ENCODE results near the gene MAGI3.
"Not testable (repeated sequence)": the region's sequence is repeated elsewhere in the genome, so short reads cannot be mapped to it uniquely, and the experiment has no call there.

MAGI3 gene

DNA sequence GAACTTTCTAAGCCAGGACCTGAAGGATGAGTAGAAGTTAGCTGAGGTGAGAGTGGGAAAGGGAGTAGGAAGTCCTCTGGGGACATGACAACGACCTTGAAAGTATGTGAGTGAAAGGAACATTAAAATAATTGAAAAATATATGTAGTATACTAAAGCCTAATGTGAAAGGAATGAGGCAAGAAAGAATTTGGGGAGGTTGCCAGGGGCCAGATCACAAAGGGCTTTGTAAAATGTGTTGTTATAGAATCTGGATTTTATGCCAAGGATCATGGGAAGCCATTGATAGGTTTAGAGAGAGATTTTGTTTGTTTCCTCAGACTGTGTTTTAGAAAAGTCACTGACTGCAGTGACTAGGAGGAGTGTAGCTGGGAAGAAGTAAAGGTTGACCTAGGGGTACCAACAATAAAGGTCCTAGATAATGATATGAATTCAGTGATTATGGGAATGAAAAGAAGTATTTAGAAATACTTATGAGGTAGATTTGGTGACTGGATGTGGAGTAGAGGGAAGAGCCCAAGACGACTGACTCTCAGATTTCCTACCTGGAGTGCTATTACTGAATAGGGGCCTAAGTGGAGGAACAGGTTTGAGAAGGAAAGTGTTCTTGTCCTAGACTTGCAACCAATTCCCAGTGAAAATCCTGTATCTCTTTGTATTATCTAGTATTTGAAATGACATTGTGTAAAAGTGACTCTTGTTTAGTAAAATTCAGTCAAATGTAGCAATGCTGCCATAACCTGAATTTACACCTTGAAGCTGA, 189.1 kb downstream of the MAGI3 start:
- TF ChIP-seq, protein P1, sequence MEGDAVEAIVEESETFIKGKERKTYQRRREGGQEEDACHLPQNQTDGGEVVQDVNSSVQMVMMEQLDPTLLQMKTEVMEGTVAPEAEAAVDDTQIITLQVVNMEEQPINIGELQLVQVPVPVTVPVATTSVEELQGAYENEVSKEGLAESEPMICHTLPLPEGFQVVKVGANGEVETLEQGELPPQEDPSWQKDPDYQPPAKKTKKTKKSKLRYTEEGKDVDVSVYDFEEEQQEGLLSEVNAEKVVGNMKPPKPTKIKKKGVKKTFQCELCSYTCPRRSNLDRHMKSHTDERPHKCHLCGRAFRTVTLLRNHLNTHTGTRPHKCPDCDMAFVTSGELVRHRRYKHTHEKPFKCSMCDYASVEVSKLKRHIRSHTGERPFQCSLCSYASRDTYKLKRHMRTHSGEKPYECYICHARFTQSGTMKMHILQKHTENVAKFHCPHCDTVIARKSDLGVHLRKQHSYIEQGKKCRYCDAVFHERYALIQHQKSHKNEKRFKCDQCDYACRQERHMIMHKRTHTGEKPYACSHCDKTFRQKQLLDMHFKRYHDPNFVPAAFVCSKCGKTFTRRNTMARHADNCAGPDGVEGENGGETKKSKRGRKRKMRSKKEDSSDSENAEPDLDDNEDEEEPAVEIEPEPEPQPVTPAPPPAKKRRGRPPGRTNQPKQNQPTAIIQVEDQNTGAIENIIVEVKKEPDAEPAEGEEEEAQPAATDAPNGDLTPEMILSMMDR (IDR thresholded peaks at IDR 0.05; ENCODE audit: low read depth, low read length), result no peak
- no peak overlapping the region for H3K4me3 ChIP-seq (ENCODE audit: low read depth, low read length)

DNA sequence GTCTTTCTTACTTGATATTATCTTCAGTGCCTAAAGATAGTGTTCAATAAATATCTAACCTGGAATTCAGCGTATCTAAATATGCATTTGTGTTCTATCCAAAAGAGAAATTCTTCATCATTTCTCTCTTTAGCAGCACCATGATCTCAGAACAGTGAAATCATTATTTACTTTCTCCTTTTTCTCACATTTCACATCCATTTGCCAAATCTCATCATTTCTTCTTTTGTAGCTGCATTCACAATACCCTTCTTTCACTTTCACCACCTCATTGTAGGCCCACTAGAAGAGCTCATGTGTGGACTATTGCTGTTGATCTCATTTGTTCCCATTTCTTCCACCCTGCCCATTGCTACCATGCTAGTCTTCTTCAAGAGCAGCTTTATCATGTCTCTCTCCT, 191.0 kb downstream of the MAGI3 start:
- no peak overlapping the region for H3K4me3 ChIP-seq (ENCODE audit: low read depth, low read length)
- TF ChIP-seq, protein P1 (IDR thresholded peaks at IDR 0.05; ENCODE audit: low read depth, low read length), result no peak

DNA sequence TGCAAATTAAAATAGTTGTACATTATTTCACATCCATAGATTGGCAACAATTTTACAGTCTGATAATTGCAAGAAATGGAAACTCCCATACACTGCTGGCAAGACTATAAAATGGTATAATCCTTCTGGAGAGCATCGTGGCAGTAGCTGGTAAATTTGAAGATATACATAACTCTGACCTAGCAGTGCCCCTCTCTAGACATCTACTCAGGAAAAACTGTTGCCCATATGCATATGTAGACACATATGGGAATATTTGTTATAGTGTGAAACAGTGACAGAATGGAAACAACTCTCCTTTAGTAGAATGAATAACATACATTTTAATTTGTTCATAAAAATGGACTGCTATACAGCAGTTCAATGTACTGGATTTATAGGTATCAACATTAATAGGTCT, 191.8 kb downstream of the MAGI3 start:
- H3K4me3 ChIP-seq (ENCODE audit: low read depth, low read length), result no peak overlapping the region
- TF ChIP-seq, protein P1 (IDR thresholded peaks at IDR 0.05; ENCODE audit: low read depth, low read length), result no peak

DNA sequence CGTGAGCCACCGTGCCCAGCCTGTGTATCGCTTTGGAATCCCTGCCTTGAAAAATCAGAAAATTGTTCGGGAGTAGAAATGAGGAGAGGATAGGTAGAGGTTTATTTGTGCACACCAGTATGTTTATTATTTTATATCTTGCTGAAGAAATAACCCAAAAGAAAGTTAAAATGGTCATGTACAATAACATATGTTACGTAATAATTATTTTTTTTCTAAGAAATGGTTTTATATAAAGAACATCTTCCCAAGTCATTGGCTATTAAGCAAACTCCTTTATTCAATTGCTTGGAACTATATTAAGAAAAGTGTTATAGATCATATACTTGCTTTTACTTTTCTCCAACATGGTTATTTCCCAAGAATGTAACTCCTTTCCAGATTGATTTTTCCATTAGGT, 197.2 kb downstream of the MAGI3 start:
- TF ChIP-seq, protein P1 (IDR thresholded peaks at IDR 0.05; ENCODE audit: low read depth, low read length), result no peak
- H3K4me3 ChIP-seq (ENCODE audit: low read depth, low read length), result no peak overlapping the region

DNA sequence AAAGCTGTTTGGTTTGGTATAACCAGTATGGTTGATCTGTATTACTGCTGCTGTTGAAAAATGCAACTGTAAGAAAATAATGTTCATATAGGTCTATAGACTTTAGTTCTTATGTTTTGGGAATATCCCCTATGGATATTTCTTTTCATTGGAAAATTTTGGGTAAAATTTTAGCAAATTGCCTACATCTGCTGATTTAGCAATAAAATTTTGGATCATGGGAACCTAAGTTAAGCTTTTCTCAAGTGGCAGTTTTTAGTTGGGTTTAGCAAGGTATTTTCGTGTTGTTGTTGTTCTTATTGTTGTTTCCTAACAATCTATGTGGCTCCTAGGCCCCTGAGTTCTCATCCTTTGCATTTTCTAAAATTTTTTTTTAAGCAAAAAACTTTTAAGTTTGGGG, 201.9 kb downstream of the MAGI3 start:
- no peak overlapping the region for H3K4me3 ChIP-seq (ENCODE audit: low read depth, low read length)
- TF ChIP-seq, protein P1 (IDR thresholded peaks at IDR 0.05; ENCODE audit: low read depth, low read length), result no peak

DNA sequence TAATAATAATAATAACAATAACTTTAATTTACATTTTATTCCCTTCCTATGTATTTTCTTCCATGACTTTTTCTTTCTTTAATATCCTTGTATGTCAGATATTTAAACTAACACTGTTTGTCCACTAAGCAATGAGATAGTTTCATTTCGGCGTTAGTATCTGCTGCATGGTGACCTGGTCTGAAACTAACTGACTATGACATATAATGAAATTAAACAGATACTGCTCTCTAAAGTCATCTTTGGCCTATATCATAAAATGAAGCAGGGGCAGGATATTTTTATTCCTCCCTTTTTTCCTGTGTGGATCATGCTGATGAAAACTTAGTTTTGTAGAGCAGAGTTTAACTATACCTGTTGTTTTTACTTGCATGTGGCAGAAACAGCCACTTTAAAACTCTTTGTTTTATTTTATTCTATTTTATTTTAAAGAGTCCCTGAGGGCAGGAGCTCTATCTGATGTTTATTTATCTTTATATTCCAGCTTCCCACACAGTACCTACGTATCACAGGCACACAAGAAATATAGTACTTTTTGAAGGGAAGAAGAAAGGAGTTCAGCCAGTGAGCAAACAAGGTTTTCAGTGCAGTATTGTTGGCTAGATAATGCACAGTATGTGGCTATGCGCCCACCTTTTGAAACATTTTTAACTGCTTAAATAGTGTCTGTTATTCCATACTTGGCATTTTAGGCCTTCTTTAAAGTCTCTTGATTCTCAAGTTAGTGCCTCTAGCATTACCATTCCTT, 203.4 kb downstream of the MAGI3 start:
- TF ChIP-seq, protein P1 (IDR thresholded peaks at IDR 0.05; ENCODE audit: low read depth, low read length), result no peak
- no peak overlapping the region for H3K4me3 ChIP-seq (ENCODE audit: low read depth, low read length)

DNA sequence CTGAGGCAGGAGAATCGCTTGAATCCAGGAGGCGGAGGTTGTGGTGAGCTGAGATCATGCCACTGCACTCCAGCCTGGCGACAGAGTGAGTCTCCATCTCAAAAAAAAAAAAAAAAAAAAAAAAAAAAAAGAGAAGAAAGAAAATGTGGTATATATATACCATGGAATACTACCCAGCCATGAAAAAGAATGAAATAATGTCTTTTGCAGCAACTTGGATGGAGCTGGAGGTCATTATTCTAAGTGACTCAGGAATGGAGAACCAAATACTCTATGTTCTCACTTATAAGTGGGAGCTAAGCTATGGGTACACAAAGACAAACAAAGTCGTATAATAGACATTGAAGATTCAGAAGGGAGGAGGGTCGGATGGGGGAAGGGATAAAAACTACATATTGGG, 214.2 kb downstream of the MAGI3 start:
- not testable (repeated sequence) for H3K4me3 ChIP-seq (ENCODE audit: low read depth, low read length)
